NCI-H82 (cell line): ENCODE data around the gene FGD3.
"Not testable (repeated sequence)": the region's sequence is repeated elsewhere in the genome, so short reads cannot be mapped to it uniquely, and the experiment has no call there.

ENCODE experiments used
- DNase-seq: peaks from one replicate; lab custom pipeline; 2025; lab: John Stamatoyannopoulos, UW

Gene FGD3

DNA sequence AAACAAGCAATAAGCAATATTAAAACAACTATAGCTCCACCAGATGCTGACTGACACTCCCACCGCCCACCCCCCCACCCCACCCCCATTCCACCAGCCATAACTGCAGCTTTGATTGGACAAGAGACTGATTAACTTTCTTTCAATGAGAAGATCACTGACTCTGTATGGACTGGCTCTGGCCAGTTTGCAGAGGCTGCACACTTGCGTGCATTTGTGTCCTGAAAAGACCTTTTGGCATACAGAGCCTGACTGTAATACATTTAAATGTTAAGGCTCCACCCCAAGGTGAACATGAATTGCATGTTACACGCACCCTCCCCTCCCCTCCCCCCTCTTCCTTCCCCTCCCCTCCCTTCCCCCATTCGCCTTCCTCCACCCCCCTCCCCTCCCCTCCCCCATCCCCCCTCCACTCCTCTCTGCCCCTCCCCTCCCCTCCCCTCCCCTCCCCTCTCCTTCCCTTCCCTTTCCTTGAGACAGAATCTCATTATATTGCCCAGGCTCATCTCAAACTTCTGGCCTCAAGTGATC lies 31.1 kb downstream of the FGD3 start:
- peak; percentile 8 for DNase-seq

DNA sequence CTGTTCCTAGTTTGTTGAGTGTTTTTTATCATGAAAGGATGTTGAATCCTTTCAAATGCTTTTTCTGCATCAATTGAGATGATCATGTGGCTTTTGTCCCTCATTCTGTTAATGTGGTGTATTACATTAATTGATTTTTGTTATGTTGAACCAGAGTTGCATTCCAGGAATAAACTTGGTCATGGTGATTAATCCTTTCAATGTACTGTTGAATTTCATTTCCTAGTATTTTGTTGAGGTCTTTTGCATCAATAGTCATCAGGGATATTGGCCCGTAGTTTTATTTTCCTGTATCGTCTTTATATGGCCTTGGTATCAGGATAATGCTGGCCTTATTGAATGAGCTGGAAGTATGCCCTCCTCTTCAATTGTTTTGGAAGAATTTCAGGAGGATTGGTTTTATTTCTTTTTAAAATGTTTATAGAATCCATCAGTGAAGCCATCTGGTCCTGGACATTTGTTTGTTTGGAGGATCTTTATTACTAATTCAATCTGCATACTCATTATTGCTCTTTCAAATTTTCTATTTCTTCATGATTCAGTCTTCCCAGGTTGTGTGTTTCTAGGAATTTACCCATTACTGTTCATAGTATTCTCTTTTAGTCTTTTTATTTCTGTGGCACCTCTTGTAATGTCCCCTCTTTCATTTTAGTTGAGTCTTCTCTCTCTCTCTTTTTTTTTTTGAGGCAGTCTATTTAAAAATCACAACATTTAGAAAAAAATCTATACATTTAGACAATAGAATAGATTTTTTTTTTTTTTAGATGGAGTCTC lies 32.1 kb downstream of the FGD3 start:
- DNase-seq, result no peak

DNA sequence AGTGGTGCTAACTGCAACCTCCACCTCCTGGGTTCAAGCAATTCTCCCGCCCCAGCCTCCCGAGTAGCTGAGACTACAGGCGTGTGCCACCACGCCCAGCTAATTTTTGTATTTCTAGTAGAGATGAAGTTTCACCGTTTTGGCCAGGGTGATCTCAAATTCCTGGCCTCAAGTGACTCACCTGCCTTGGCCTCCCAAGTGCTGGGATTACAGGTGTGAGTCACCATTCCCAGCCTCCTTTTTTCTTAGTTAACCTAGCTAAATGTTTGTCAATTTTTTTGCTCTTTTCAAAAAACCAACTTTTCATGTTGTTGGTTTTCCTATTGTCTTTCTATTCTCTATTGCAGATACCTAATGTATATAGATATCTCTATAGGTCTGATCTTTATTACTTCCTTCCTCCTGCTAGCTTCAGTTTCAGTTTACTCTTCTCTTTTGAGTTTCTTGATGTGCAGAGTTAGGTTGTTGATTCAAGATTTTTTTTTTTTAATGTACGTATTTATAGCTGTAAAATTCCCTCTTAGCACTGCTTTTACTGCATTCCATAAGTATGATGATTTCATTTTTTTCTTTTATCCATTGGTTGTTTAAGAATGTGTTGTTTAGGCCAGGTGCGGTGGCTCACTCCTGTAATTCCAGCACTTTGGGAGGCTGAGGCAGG lies 32.9 kb downstream of the FGD3 start:
- no peak for DNase-seq

DNA sequence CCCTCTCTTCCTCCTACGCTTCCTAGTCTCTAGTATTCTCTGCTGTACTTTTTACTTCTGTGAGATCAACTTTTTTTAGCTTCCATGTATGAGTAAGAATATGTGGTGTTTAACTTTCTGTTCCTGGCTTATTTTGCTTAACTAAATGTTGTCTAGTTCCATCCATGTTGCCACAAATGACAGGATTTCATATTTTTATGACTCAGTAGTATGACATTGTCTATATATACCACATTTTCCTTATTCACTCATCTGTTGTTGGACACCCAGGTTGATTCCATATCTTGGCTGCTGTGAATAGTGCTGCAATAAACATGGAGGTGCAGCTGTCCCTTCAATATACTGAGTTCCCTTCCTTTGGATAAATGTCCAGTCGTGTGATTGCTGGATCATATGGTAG lies 34.8 kb downstream of the FGD3 start:
- DNase-seq, result no peak

DNA sequence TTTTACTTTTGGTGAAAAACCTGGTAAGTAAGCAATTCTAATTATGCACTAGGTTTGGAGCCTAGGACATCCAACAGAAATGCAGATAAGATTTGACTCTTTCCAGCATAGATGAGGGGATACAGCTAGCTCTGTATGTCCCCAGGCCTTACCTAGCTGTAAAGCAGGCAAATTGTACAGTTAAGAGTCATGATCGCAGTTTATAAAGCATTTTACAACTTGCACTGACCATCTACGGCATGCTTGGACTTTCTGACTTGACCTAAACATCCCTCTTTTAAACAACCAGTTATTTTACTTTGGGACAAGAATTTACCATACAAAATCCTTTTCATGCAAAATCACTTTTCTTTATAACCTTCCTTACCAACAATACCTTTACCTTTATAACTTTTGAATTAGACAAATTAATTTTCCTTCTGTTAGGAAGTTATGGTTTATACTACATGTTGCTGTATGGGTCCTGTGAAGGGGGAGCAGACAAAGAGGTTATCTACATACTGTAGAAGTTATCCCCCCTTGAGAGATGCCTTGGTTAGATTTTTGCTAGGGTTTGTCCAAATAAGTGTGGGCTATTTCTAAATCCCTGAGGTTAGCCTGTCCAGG lies 36.8 kb downstream of the FGD3 start:
- DNase-seq, result peak; percentile 26

DNA sequence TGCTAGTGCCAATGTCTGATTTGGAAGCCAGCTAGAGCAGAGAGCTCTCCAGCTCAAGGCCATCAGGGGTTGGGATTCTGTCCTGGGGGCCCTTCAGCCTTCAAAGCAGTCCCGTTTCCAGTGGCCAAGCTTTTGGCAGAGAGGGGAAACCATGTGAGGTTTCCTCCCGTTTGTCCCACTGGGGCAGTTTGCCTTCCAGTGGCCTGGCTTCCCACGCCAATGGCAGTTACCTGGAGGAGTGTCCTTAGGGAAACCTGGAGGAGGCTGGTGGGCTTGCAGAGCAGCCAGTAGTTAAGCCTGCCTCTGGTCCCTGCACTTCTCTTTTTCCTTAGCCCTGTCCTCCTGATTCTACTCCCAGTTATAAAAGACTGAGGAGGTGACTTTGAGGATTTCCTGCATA lies 37.7 kb downstream of the FGD3 start:
- no peak for DNase-seq

DNA sequence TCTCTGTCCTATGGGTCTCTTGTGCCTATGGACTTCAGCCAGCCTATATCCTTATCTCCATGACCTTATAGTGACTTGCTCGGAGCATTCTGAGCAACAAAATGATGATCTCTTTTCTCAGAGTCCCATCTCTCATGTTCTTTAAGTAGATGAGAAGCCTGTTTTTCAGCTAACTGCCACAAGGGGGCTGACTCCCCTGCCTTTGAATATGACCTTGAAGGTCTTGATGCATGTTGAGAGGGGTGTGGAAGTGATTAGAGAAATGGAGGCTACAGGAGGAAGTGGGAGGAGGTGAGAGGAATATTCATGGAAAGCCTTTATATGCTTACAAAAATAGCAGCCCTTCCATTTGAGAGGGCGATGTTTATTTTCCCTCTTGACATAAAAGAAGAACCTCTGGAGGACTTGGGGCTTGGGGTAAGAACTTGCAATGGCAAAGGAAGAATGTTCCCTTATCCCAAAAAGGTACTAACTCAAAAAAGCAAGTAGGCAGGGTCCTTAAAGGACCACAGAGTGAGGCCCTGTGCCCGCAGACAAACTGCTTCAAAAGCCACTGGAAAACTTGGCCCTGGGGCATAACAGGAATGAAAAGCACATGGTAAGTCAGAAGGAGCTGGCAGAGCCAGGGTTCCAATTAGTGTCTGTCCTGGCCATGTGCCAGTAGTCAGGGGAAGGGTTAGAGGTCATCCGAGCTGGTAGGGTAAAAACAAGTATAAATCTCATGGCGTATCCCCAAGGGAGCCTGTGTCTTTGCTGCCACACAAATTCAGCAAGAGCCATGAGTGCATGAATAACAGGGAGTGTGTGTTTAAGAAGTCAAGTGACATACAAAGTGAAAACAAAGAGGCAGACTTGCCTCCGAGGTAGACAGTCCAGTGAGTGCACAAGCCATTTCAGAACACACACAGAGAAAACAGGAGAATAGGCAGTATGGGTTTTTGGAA lies 39.1 kb downstream of the FGD3 start:
- peak; percentile 16 for DNase-seq

DNA sequence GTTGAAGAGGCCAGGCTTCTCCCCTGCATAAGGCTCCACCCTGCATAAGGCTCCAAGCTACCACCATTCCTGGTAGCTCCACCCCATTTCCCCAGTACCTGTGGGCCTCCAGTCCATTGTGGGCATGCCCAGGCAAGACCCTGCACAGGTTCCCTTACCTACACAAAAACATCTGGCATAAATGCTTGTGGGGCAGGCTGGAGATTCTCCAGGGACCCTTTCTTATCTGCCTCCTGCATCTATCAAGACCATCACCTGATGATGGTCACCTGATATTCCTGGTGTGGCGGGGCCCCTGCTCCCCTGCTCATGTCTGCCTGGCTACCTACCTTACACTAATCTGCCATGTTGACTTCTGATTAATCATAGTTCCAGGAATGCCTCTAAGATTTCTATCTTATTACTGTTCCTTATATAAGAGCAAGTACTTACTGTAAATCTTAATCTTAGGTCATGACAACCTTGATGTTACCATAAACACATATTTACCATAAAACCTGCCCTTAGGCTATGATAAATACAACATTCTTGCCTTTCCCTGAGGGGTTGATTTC lies 41.0 kb downstream of the FGD3 start:
- no peak for DNase-seq

DNA sequence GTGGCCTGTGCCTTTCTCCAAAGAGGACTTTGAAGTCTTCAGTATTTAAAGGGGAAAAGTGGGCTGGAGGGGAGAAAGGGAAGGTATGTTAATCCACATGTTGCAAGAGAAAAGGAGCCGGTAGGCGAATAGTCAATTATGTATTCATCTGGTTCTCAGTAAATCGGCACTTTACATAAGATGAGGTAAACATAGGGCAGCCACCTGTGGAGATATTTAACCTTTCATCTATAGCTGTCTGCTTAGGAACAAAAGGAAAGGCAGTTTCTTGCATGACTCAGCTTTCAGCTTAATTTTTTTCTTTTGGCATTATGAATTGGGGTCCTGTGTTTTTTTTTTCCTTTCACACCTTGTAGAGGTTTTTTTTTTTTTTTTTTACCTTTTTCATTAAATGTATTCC lies 42.2 kb downstream of the FGD3 start:
- DNase-seq, result no peak

DNA sequence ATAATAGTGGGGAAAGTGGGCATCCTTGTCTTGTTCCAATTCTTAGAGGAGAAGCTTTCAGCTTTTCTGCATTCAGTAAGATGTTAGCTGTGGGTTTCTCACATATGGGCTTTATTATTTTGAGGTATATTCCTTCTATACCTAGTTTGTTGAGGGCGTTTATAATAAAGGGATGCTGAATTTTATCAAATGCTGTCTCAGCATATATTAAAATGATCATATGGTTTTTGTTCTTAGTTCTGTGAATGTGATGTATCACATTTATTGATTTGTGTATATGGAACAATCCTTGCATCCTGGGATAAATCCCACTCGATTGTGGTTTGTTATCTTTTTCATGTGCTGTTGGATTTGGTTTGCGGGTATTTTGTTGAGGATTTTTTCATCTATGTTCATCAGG lies 43.1 kb downstream of the FGD3 start:
- no peak for DNase-seq

DNA sequence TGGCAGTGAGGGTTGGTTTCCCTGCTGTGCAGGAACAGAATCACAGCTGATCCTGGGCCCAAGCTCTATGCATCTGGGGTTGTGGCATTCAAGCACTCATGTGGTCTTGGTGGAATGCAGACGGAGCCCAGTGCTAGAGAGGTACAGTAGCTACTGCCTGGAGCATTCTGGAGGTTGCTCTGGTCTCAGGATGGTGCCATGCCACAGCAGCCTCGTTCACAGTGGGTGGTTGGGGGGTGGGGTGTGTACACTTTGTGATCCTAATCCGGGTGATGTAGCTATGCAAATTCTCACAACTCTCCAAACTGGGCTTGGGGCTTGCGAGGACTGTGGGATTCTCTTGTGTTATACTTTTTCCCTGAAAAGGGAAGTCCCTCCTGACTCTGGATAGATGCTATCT lies 45.2 kb downstream of the FGD3 start:
- no peak for DNase-seq

DNA sequence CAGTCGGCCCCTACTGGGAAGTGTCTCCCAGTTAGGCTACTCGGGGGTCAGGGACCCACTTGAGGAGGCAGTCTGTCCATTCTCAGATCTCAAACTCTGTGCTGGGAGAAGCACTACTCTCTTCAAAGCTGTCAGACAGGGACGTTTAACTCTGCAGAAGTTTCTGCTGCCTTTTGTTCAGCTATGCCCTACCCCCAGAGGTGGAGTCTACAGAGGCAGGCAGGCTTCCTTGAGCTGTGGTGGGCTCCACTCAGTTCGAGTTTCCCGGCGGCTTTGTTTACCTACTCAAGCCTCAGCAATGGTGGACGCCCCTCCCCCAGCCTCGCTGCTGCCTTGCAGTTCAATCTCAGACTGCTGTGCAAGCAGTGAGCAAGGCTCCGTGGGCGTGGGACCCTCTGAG lies 51.5 kb downstream of the FGD3 start:
- not testable (repeated sequence) for DNase-seq

DNA sequence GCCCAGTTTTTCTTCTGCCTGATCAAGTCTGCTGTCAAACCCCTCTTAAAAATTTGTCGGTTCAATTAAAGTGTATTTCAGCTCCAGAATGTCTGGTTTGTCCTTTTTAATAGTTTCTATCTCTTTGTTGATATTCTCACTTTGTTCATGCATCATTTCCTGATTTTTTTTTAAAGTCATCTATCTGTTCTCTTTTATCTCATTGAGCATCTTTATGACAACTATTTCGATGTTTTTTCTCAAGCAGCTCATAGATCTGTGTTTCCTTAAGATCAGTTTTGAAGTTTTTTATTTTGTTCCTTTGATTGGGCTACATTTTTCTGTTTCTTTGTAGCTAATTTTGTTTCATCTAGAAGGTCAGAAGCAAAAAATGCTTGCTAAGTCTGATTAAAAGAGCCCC lies 53.7 kb downstream of the FGD3 start:
- DNase-seq, result no peak

DNA sequence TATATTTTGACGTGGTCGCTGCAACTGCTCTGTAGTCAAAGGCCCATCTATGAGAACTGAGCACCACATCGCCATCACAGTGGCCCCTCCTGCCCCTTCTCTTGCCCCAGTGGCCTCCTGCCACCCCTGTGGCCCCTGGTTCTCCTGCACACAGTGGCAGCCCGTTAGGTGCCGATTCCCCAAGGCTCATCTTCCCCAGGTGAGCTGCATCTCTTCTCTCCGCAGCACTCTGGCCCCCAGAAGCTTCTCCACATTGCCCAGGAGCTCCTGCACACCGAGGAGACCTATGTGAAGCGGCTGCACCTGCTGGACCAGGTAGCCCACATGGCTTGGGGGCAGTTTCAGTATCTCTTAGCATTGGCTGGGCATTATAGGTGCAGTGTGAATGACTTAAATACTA lies 55.4 kb downstream of the FGD3 start:
- no peak for DNase-seq

DNA sequence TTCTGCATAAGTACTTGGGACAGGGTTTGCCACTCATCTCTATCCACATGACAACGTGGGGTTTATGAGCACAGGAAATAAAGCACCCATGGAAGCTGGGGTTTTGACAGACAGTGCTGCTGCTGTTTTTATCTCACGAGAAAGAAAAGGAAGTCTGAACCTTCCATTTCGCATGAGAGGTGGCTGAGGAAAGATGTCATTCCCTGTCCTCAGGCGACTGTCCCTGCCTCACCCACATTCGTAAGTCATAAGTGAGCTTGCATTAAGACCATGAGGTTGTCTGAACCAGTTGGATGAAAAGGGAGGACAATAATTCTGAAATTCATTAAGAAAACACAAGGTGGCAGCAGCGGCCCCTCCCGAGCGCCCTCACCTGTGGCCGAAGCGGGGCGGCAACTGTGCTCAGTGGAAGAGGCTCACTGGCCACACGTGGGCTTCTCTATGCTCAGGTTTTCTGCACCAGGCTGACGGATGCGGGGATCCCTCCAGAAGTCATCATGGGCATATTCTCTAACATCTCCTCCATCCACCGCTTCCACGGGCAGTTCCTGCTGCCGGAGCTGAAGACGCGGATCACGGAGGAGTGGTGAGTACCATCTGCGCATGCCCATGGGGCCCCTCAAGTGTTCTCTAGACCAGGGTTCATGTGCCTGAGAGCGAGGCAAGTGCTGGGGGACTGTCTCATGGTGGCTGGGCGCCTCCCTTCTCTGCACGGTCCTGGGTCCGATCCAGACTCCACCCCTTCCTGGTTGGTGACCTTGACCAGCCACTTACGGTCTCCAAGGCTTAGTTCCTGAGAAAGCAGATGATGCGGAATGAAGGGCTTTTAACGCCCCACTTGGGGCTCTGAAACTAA lies 56.5 kb downstream of the FGD3 start:
- peak; percentile 69 for DNase-seq

DNA sequence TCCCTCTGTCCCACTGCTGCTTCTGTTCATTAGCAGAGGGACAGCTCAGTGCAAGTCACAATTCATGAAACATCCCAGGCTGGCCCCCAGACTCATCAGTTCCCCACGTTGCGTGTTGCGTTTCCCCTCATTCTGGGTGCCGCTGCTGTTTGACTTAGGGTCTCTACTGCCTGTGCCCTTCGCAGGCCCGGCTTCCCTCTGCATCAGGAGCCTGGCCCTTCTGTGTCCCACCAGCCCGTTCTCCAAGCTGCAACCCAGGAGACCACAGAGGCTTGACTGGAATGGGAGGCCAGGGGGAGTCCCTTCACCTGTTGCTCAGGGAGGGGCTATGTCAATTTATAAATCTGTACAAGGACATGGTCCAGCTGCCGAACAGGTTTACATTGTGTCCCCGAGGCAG lies 57.2 kb downstream of the FGD3 start:
- no peak for DNase-seq

DNA sequence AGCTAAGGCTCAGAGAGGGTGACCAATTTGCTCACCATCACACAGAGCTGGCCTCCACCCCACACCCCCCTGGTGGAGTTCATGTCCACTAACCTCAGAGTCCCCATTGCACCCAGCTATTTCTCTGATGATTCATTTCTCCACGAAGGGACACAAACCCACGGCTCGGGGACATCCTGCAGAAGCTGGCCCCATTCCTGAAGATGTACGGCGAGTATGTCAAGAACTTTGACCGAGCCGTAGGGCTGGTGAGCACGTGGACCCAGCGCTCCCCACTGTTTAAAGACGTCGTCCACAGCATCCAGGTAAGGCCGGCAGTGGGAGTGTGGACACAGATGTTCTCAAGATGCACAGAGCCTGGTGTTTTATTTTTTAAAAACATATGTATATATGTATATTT lies 58.6 kb downstream of the FGD3 start:
- DNase-seq, result no peak

DNA sequence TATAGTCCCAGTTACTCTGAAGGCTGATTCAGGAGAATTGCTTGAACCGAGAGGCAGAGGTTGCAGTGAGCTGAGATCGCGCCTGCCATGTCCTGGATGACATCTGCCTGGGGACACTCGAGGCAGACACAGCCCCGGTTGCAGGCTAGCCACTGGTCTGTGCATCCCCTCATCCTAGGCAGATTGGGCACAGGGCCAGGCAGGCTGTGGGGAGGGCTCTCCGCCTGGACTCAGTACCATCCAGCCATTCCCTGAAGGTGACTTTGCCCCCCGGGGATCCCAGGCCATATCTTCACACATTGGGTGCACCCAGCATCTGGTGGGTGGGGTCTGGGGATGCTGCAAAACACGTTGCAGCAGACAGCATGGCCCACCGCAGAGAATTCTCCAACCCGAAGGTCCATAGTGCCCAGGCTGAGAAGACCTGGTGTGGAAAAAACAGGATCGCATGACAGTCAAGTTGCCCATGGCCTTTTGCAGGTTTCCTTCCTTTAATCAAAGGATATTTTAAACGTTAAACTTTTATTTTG lies 60.3 kb downstream of the FGD3 start:
- no peak for DNase-seq

DNA sequence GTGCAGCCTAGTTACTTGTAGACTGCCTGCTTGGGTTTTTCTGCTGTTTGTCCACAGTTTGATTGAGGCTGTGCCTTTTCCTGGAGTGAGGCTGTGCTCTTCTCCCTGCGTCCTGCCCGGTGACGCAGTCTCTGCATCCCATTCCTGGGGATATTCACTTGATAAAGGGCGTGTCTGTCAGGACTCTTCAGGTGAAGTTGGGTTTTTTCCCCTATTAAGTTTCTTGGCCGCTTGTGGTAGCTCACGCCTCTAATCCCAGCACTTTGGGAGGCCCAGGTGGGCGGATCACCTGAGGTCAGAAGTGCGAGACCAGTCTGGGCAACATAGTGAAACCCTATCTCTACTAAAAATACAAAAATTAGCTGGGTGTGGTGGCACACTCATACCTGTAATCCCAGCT lies 61.1 kb downstream of the FGD3 start:
- no peak for DNase-seq

DNA sequence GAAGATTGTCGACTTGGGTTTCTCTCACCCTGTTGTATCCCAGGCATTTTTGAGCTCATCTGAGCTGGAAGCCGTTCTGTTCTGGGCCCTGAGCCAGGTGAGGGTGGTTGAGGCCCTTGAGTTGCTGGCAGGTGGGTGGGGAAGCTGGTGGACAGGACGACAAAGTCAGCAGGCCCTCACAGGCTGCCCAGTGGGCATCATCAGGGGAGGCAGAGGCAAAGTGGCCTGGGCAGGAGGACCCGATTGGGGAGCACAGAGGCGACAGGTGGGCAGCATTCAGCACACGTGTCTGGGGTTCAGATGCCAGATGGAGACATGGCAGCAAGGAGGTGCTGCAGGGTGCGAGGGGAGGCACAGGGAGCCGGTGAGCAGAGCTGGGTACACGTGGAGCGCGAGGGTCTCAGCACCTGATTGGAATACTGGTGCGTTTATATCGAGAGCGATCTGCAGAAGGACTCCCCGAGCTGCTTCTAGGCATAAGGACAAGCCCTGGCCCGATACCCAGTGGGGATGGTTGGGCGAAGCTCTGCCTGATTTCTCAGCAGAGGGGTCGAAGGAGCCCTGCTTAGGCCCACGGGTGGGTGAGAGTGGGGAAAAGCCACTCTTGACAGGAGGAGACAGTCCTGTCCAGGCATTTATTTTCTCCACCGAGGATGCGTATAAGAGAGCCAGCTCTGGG lies 62.2 kb downstream of the FGD3 start:
- no peak for DNase-seq
